MM.1S (cell line): ENCODE data around the gene GUCA2A.

ENCODE experiments used
- EZH2 ChIP-seq: fragments of 300-600 bp; sonication (generic); optimal IDR thresholded peaks from 2 replicates; pipeline ENCODE3; 2017; ENCODE audit warnings: low read depth, mild to moderate bottlenecking, antibody characterized with exemption, low read length, mixed read lengths
- EZH2phosphoT487 ChIP-seq: fragments of 300-600 bp; sonication (generic); IDR thresholded peaks from 2 replicates; pipeline ENCODE4 v1.6.1; 2018; ENCODE audit warnings: antibody characterized with exemption, low read length
- TF ChIP-seq, protein P1 (sequence below): fragments of 300-600 bp; sonication (generic); IDR thresholded peaks from 2 replicates; pipeline ENCODE4 v1.5.1; 2016; ENCODE audit warnings: antibody characterized with exemption, low read length, mixed read lengths

DNA sequence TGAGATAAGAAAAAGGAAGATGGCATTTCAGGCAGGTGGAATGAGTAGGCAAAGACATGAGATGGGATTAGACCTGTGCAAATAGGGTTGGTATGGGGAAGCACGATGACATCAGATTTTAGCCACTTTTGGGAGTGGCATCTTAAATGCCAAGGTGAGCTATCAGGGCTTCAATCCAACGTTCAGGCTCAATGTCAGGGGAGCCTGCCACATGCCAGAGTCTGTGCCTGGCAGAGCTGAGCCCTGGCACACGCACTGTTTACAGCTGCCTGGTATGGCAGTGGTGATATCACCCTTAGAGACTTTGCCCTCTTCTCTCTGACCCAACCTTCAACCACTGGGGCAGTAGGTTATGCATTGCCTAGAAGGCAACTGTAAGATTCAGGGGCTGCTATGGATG, 12.4 kb downstream of the GUCA2A start:
- TF ChIP-seq, protein P1, sequence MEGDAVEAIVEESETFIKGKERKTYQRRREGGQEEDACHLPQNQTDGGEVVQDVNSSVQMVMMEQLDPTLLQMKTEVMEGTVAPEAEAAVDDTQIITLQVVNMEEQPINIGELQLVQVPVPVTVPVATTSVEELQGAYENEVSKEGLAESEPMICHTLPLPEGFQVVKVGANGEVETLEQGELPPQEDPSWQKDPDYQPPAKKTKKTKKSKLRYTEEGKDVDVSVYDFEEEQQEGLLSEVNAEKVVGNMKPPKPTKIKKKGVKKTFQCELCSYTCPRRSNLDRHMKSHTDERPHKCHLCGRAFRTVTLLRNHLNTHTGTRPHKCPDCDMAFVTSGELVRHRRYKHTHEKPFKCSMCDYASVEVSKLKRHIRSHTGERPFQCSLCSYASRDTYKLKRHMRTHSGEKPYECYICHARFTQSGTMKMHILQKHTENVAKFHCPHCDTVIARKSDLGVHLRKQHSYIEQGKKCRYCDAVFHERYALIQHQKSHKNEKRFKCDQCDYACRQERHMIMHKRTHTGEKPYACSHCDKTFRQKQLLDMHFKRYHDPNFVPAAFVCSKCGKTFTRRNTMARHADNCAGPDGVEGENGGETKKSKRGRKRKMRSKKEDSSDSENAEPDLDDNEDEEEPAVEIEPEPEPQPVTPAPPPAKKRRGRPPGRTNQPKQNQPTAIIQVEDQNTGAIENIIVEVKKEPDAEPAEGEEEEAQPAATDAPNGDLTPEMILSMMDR = no peak
- TF ChIP-seq EZH2phosphoT487 = no peak
- TF ChIP-seq EZH2 = no peak
